ENCODE data around the gene SIPA1L3.

Gene SIPA1L3

GRCh38 chr19:38078302-38078930, 171.4 kb downstream of the SIPA1L3 start:
- TF ChIP-seq RAD21 (IDR thresholded peaks at IDR 0.05; ENCODE audit: low read depth) (no peak), EGR1 (IDR thresholded peaks at IDR 0.05) (no peak), REST (IDR thresholded peaks at IDR 0.05; ENCODE audit: low read depth) (no peak), TAF1 (IDR thresholded peaks at IDR 0.05; ENCODE audit: low read depth) (no peak), FOXM1 (IDR thresholded peaks at IDR 0.05; ENCODE audit: borderline replicate concordance, low read depth) (no peak), EP300 (IDR thresholded peaks at IDR 0.05; ENCODE audit: borderline replicate concordance) (no peak), CEBPB (IDR thresholded peaks at IDR 0.05) (no peak), TEAD4 (IDR thresholded peaks at IDR 0.05) (no peak), TCF12 (IDR thresholded peaks at IDR 0.05; ENCODE audit: low read depth) (no peak), ZBTB7A (IDR thresholded peaks at IDR 0.05; ENCODE audit: low read depth) (no peak)
- TF ChIP-seq, protein P1, sequence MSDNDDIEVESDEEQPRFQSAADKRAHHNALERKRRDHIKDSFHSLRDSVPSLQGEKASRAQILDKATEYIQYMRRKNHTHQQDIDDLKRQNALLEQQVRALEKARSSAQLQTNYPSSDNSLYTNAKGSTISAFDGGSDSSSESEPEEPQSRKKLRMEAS (IDR thresholded peaks at IDR 0.05) = no peak
- TF ChIP-seq, protein P2, sequence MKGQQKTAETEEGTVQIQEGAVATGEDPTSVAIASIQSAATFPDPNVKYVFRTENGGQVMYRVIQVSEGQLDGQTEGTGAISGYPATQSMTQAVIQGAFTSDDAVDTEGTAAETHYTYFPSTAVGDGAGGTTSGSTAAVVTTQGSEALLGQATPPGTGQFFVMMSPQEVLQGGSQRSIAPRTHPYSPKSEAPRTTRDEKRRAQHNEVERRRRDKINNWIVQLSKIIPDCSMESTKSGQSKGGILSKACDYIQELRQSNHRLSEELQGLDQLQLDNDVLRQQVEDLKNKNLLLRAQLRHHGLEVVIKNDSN (IDR thresholded peaks at IDR 0.05) = no peak

GRCh38 chr19:38079926-38080380, 172.9 kb downstream of the SIPA1L3 start:
- TF ChIP-seq YY1 (IDR thresholded peaks at IDR 0.05; ENCODE audit: low read depth) = no peak
- no peak for TF ChIP-seq RAD21 (IDR thresholded peaks at IDR 0.05; ENCODE audit: low read depth)
- TF ChIP-seq, protein P1 (IDR thresholded peaks at IDR 0.05) = peak; percentile 44; the same call in 1 of the 2 replicates
- TF ChIP-seq EGR1 (IDR thresholded peaks at IDR 0.05) = no peak
- no peak for TF ChIP-seq ZBTB7A (IDR thresholded peaks at IDR 0.05; ENCODE audit: low read depth)
- no peak for TF ChIP-seq TAF1 (IDR thresholded peaks at IDR 0.05; ENCODE audit: low read depth)
- TF ChIP-seq CREB1 (IDR thresholded peaks at IDR 0.05; ENCODE audit: low read depth) = no peak
- TF ChIP-seq CEBPB (IDR thresholded peaks at IDR 0.05) = no peak
- peak; percentile 36; the same call in 1 of the 2 replicates for TF ChIP-seq NFIC (IDR thresholded peaks at IDR 0.05)
- no peak for TF ChIP-seq REST (IDR thresholded peaks at IDR 0.05; ENCODE audit: low read depth)
- TF ChIP-seq TCF12 (IDR thresholded peaks at IDR 0.05; ENCODE audit: low read depth) = no peak
- TF ChIP-seq, protein P2 (IDR thresholded peaks at IDR 0.05) = no peak
- no peak for TF ChIP-seq EP300 (IDR thresholded peaks at IDR 0.05; ENCODE audit: borderline replicate concordance)
- no peak for TF ChIP-seq TEAD4 (IDR thresholded peaks at IDR 0.05)
- no peak for TF ChIP-seq FOXM1 (IDR thresholded peaks at IDR 0.05; ENCODE audit: borderline replicate concordance, low read depth)

DNA sequence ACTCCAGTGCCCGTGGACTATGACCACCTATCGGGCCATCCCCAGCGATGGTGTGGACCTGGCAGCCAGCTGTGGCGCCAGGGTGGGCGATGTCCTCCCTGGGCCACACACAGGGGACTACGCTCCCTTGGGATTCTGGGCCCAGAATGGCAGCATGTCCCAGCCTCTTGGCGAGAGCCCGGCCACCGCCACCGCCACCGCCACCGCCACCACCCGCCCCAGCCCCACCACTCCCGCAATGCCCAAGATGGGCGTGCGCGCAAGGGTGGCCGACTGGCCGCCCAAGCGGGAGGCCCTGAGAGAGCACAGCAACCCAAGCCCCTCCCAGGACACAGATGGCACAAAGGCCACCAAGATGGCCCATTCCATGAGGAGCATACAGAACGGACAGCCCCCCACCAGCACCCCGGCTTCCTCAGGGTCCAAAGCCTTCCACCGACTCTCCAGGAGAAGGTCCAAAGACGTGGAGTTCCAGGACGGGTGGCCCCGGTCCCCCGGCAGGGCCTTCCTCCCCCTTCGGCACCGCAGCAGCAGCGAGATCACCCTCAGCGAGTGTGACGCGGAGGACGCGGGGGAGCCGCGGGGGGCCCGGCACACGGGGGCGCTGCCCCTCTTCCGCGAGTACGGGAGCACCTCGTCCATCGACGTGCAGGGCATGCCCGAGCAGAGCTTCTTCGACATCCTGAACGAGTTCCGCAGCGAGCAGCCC, 174.7 kb downstream of the SIPA1L3 start:
- no peak for TF ChIP-seq TEAD4 (IDR thresholded peaks at IDR 0.05)
- no peak for TF ChIP-seq RAD21 (IDR thresholded peaks at IDR 0.05; ENCODE audit: low read depth)
- no peak for TF ChIP-seq NFIC (IDR thresholded peaks at IDR 0.05)
- TF ChIP-seq, protein P2 (IDR thresholded peaks at IDR 0.05) = no peak
- no peak for TF ChIP-seq FOXM1 (IDR thresholded peaks at IDR 0.05; ENCODE audit: borderline replicate concordance, low read depth)
- TF ChIP-seq CREB1 (IDR thresholded peaks at IDR 0.05; ENCODE audit: low read depth) = no peak
- TF ChIP-seq, protein P1 (IDR thresholded peaks at IDR 0.05) = no peak
- no peak for TF ChIP-seq EGR1 (IDR thresholded peaks at IDR 0.05)
- no peak for TF ChIP-seq REST (IDR thresholded peaks at IDR 0.05; ENCODE audit: low read depth)
- no peak for TF ChIP-seq YY1 (IDR thresholded peaks at IDR 0.05; ENCODE audit: low read depth)

All from Ishikawa (cell line).